ENCODE data around the gene MAP7. TPM values are rescaled to one million over a fixed set of nuclear protein-coding genes. Genes with fewer than 3 reads are reported as not detected.

Gene MAP7
- total RNA-seq, 2 experiments from 2014 or later = not detected

DNA sequence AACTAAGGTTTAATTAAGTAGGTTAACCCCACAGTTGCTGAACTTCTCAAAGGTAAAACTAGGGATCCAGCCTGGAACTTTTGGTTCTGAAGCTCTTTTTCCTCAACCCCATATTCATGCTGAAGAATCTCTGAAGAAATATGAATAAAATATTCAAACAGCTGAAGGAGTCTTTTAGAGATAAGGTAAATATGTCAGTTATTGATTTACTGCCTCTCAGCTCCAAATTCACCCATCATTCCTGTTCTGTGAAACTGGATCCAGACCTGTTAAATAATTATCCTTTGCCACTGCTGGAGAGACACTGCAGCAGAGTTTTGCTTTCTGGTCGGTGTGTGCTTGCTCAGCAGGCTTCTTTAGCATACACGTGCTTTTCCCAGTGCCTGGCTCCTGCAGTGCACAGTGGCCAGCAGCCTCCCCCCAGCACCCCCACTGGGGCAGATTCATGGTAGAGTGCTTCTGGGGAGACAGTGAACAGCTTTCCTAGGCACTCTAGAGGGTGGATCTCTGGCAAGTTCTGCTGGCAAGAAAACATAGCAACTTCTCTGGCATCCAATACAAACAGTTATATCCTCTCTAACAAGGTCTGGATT is 198.6 kb downstream of the MAP7 start:
- no peak for DNase-seq (ENCODE audit: low spot score)
- Histone ChIP-seq H3K4me2 (ENCODE audit: low read length) (no peak overlapping the region), H3K27ac (ENCODE audit: low read depth, low read length, poor library complexity, severe bottlenecking) (no peak overlapping the region), H4K20me1 (ENCODE audit: insufficient read depth, low read length) (no peaks in the 10 kb centered on the region), H3K4me1 (ENCODE audit: insufficient read depth, low read length, poor library complexity, severe bottlenecking) (no peaks in the 10 kb centered on the region), H3K36me3 (ENCODE audit: insufficient read depth, low read length) (no peaks in the 10 kb centered on the region), H3K79me2 (ENCODE audit: insufficient read depth, low read depth, low read length) (no peaks in the 10 kb centered on the region), H3K4me3 (ENCODE audit: low read depth, low read length, poor library complexity, severe bottlenecking) (no peak overlapping the region), H2AFZ (ENCODE audit: low read length) (no peak overlapping the region), H3K9me2 (ENCODE audit: insufficient read depth, low read length) (no peaks in the 10 kb centered on the region), H3K9me3 (ENCODE audit: low read length) (no peaks in the 10 kb centered on the region)
- CTCF ChIA-PET (ENCODE audit: unreplicated experiment) = no interaction called here
- TF ChIP-seq EZH2phosphoT487 (IDR thresholded peaks at IDR 0.05; ENCODE audit: borderline replicate concordance, low read depth, low read length) = no peak
- TF ChIP-seq, protein P1, sequence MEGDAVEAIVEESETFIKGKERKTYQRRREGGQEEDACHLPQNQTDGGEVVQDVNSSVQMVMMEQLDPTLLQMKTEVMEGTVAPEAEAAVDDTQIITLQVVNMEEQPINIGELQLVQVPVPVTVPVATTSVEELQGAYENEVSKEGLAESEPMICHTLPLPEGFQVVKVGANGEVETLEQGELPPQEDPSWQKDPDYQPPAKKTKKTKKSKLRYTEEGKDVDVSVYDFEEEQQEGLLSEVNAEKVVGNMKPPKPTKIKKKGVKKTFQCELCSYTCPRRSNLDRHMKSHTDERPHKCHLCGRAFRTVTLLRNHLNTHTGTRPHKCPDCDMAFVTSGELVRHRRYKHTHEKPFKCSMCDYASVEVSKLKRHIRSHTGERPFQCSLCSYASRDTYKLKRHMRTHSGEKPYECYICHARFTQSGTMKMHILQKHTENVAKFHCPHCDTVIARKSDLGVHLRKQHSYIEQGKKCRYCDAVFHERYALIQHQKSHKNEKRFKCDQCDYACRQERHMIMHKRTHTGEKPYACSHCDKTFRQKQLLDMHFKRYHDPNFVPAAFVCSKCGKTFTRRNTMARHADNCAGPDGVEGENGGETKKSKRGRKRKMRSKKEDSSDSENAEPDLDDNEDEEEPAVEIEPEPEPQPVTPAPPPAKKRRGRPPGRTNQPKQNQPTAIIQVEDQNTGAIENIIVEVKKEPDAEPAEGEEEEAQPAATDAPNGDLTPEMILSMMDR (conservative IDR thresholded peaks at IDR 0.05; ENCODE audit: low read length) = no peak
- BruUV-seq (replicated peaks) = no TSS peak
- intact Hi-C loops (cut with micrococcal nuclease; ENCODE audit: unreplicated experiment) = no loop called here
- POLR2A ChIA-PET = no interaction called here

DNA sequence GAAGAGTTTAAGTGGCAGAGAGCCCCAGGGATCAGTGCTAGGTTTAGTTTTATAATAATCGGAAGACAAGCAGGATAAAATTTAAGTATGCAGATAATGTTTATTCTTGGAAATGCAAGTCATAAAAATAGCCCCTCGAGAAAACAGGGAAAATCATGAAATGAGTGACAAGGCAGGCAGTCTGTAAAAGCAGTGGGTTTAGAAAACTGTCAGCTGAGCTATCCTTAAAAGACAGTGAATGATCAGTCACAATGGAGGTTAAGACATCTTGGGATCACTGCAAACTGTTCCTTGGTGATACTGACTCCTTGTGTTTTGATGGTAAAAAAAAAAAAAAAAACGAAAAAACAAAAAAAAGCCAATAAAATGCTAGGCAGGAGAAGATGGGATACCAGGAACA is 199.3 kb downstream of the MAP7 start:
- Histone ChIP-seq H3K27ac (ENCODE audit: low read depth, low read length, poor library complexity, severe bottlenecking) (no peak overlapping the region), H3K36me3 (ENCODE audit: insufficient read depth, low read length) (no peaks in the 10 kb centered on the region), H4K20me1 (ENCODE audit: insufficient read depth, low read length) (no peaks in the 10 kb centered on the region), H2AFZ (ENCODE audit: low read length) (no peak overlapping the region), H3K4me3 (ENCODE audit: low read depth, low read length, poor library complexity, severe bottlenecking) (no peak overlapping the region), H3K79me2 (ENCODE audit: insufficient read depth, low read depth, low read length) (no peaks in the 10 kb centered on the region), H3K9me3 (ENCODE audit: low read length) (no peaks in the 10 kb centered on the region), H3K4me1 (ENCODE audit: insufficient read depth, low read length, poor library complexity, severe bottlenecking) (no peaks in the 10 kb centered on the region), H3K4me2 (ENCODE audit: low read length) (no peak overlapping the region), H3K9me2 (ENCODE audit: insufficient read depth, low read length) (no peaks in the 10 kb centered on the region)
- ChIA-PET CTCF (ENCODE audit: unreplicated experiment) (no interaction called here), POLR2A (interaction anchor here (0.6 kb wide), 1 partner anchor 686 kb away, joined by 3 read pairs; no protein-coding TSS in a partner anchor)
- no peak for DNase-seq (ENCODE audit: low spot score)
- TF ChIP-seq, protein P1 (conservative IDR thresholded peaks at IDR 0.05; ENCODE audit: low read length) = no peak
- TF ChIP-seq EZH2phosphoT487 (IDR thresholded peaks at IDR 0.05; ENCODE audit: borderline replicate concordance, low read depth, low read length) = no peak
- intact Hi-C loops (cut with micrococcal nuclease; ENCODE audit: unreplicated experiment) = no loop called here
- no TSS peak for BruUV-seq (replicated peaks)

DNA sequence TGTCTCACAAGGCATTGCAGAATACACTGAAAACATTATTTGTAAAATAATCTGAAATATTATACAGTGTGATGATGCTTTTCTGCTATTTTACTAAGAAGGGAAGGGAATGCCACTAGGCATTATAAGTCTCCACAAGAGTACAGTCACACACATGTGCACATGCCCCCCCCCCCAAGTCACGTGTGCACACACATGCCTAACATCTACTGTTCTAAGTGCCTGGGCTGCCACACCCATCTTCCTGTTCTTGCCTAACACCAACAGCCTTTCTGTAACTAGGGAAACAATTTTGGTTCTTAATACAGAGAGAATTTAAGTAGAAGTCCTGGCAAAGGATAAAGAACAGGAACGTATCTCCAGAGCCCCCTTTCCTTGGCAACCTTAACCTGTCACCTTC is 202.4 kb downstream of the MAP7 start:
- CTCF ChIA-PET (ENCODE audit: unreplicated experiment) = no interaction called here
- H3K9me3 ChIP-seq (ENCODE audit: low read length) = no peaks in the 10 kb centered on the region
- H3K79me2 ChIP-seq (ENCODE audit: insufficient read depth, low read depth, low read length) = no peaks in the 10 kb centered on the region
- TF ChIP-seq, protein P1 (conservative IDR thresholded peaks at IDR 0.05; ENCODE audit: low read length) = no peak
- no peak for TF ChIP-seq EZH2phosphoT487 (IDR thresholded peaks at IDR 0.05; ENCODE audit: borderline replicate concordance, low read depth, low read length)
- BruUV-seq (replicated peaks) = no TSS peak
- H3K27ac ChIP-seq (ENCODE audit: low read depth, low read length, poor library complexity, severe bottlenecking) = no peak overlapping the region
- H3K4me3 ChIP-seq (ENCODE audit: low read depth, low read length, poor library complexity, severe bottlenecking) = no peak overlapping the region
- intact Hi-C loops (cut with micrococcal nuclease; ENCODE audit: unreplicated experiment) = no loop called here
- no peaks in the 10 kb centered on the region for H3K36me3 ChIP-seq (ENCODE audit: insufficient read depth, low read length)
- DNase-seq (ENCODE audit: low spot score) = no peak
- H2AFZ ChIP-seq (ENCODE audit: low read length) = no peak overlapping the region
- H3K4me2 ChIP-seq (ENCODE audit: low read length) = no peak overlapping the region
- POLR2A ChIA-PET = no interaction called here
- H3K4me1 ChIP-seq (ENCODE audit: insufficient read depth, low read length, poor library complexity, severe bottlenecking) = no peaks in the 10 kb centered on the region
- H3K9me2 ChIP-seq (ENCODE audit: insufficient read depth, low read length) = no peaks in the 10 kb centered on the region
- no peaks in the 10 kb centered on the region for H4K20me1 ChIP-seq (ENCODE audit: insufficient read depth, low read length)
